ENCODE measurements around the gene CRYBG1. TPM values are rescaled to one million over a fixed set of nuclear protein-coding genes. Genes with fewer than 3 reads are reported as not detected.

CRYBG1 gene
- total and polyA plus RNA-seq, 2 of the 13 experiments (the other 11 are each of a cell fraction or from before 2014, with no cell fraction given), result 10.1 to 21.9 TPM

DNA sequence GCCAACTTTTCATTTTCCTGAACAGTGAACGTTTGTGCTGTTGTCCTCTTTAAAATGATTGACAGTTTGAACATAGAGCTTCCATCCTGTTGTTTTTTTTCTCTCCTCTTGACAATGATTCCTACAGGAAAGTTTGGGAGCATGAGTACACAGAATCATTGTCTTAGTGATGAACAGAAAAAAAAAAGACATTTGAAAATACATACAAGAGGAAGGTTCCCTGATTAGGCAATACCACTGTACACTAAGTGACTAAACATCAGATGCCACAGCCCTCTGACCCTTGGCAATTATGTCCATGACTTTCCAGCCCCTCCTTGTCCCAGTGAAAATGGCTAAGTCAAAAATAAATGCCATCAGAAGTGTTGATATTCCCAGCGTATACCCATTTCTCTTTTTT lies 197.3 kb downstream of the CRYBG1 start (continued):
- TF ChIP-seq, protein P1, sequence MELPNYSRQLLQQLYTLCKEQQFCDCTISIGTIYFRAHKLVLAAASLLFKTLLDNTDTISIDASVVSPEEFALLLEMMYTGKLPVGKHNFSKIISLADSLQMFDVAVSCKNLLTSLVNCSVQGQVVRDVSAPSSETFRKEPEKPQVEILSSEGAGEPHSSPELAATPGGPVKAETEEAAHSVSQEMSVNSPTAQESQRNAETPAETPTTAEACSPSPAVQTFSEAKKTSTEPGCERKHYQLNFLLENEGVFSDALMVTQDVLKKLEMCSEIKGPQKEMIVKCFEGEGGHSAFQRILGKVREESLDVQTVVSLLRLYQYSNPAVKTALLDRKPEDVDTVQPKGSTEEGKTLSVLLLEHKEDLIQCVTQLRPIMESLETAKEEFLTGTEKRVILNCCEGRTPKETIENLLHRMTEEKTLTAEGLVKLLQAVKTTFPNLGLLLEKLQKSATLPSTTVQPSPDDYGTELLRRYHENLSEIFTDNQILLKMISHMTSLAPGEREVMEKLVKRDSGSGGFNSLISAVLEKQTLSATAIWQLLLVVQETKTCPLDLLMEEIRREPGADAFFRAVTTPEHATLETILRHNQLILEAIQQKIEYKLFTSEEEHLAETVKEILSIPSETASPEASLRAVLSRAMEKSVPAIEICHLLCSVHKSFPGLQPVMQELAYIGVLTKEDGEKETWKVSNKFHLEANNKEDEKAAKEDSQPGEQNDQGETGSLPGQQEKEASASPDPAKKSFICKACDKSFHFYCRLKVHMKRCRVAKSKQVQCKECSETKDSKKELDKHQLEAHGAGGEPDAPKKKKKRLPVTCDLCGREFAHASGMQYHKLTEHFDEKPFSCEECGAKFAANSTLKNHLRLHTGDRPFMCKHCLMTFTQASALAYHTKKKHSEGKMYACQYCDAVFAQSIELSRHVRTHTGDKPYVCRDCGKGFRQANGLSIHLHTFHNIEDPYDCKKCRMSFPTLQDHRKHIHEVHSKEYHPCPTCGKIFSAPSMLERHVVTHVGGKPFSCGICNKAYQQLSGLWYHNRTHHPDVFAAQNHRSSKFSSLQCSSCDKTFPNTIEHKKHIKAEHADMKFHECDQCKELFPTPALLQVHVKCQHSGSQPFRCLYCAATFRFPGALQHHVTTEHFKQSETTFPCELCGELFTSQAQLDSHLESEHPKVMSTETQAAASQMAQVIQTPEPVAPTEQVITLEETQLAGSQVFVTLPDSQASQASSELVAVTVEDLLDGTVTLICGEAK (IDR thresholded peaks at IDR 0.05), result no peak
- TF ChIP-seq, protein P1 (CRISPR knock-in tag; IDR thresholded peaks at IDR 0.05), result no peak
- TF ChIP-seq, protein P2, sequence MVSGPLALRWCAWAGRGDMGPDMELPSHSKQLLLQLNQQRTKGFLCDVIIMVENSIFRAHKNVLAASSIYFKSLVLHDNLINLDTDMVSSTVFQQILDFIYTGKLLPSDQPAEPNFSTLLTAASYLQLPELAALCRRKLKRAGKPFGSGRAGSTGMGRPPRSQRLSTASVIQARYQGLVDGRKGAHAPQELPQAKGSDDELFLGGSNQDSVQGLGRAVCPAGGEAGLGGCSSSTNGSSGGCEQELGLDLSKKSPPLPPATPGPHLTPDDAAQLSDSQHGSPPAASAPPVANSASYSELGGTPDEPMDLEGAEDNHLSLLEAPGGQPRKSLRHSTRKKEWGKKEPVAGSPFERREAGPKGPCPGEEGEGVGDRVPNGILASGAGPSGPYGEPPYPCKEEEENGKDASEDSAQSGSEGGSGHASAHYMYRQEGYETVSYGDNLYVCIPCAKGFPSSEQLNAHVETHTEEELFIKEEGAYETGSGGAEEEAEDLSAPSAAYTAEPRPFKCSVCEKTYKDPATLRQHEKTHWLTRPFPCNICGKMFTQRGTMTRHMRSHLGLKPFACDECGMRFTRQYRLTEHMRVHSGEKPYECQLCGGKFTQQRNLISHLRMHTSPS (CRISPR knock-in tag; IDR thresholded peaks at IDR 0.05; ENCODE audit: low read depth), result no peak
- TF ChIP-seq CHD2 (IDR thresholded peaks at IDR 0.05; ENCODE audit: low read depth, low read length) (no peak), ZFP36 (IDR thresholded peaks at IDR 0.05; ENCODE audit: borderline replicate concordance, low read depth, low read length, partially characterized antibody) (no peak), ZNF10 (CRISPR knock-in tag; IDR thresholded peaks at IDR 0.05; ENCODE audit: borderline replicate concordance, low read depth) (no peak), ERF (CRISPR knock-in tag; IDR thresholded peaks at IDR 0.05) (no peak), DNMT1 (CRISPR knock-in tag; IDR thresholded peaks at IDR 0.05) (no peak), NFYB (CRISPR knock-in tag; IDR thresholded peaks at IDR 0.05) (no peak), ASH2L (IDR thresholded peaks at IDR 0.05; ENCODE audit: insufficient read length, low read depth, low read length) (no peak), ONECUT2 (CRISPR knock-in tag; IDR thresholded peaks at IDR 0.05) (no peak), ZNF430 (CRISPR knock-in tag; IDR thresholded peaks at IDR 0.05) (no peak), ZMYM2 (CRISPR knock-in tag; IDR thresholded peaks at IDR 0.05) (no peak), TGIF2 (CRISPR knock-in tag; IDR thresholded peaks at IDR 0.05) (no peak), ZNF724P (CRISPR knock-in tag; IDR thresholded peaks at IDR 0.05; ENCODE audit: borderline replicate concordance) (no peak), RORA (CRISPR knock-in tag; IDR thresholded peaks at IDR 0.05) (no peak)
- TF ChIP-seq, protein P3, sequence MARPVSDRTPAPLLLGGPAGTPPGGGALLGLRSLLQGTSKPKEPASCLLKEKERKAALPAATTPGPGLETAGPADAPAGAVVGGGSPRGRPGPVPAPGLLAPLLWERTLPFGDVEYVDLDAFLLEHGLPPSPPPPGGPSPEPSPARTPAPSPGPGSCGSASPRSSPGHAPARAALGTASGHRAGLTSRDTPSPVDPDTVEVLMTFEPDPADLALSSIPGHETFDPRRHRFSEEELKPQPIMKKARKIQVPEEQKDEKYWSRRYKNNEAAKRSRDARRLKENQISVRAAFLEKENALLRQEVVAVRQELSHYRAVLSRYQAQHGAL (CRISPR knock-in tag; IDR thresholded peaks at IDR 0.05; ENCODE audit: not compliant biosample characterization), result no peak
- TF ChIP-seq, protein P4, sequence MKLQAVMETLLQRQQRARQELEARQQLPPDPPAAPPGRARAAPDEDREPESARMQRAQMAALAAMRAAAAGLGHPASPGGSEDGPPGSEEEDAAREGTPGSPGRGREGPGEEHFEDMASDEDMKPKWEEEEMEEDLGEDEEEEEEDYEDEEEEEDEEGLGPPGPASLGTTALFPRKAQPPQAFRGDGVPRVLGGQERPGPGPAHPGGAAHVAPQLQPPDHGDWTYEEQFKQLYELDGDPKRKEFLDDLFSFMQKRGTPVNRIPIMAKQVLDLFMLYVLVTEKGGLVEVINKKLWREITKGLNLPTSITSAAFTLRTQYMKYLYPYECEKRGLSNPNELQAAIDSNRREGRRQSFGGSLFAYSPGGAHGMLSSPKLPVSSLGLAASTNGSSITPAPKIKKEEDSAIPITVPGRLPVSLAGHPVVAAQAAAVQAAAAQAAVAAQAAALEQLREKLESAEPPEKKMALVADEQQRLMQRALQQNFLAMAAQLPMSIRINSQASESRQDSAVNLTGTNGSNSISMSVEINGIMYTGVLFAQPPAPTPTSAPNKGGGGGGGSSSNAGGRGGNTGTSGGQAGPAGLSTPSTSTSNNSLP (IDR thresholded peaks at IDR 0.05; ENCODE audit: low read depth, low read length), result no peak
